ENCODE results near the gene S100A7.

GRCh38 chr1:153434746-153435455 is 25.6 kb downstream of the S100A7 start:
- no peak for TF ChIP-seq CTCF (IDR thresholded peaks at IDR 0.05)
- TF ChIP-seq POLR2A (IDR thresholded peaks at IDR 0.05): no peak
